Tibial artery (tissue), 4 donors: ENCODE results near the gene DOCK8.

Experiments used
- DNase-seq, 2 donors: peaks; one replicate each; pipeline ENCODE4 v3.0.0-alpha.2; 2019
- H3K27ac ChIP-seq, 2 donors: fragments of 200-600 bp; sonication (generic) in 1 of 2; 1 replicate in 1 of 2; 2 replicates in 1 of 2; pipeline ENCODE4 v1.5.1; 2018 to 2019; ENCODE audit warnings: mild to moderate bottlenecking in 1 of 2
- H3K27me3 ChIP-seq, 2 donors: fragments of 200-600 bp; sonication (generic) in 1 of 2; one replicate each; pipeline versions ENCODE4 v1.5.1 to v1.6.0; 2016 to 2019
- H3K36me3 ChIP-seq, 3 donors: fragments of 200-600 bp; sonication (generic) in 2 of 3; one replicate each; pipeline ENCODE4 v1.5.1; 2016 to 2019; ENCODE audit warnings: mild to moderate bottlenecking in 2 of 3
- H3K4me1 ChIP-seq, 4 donors: fragments of 200-600 bp; sonication (generic) in 2 of 4; 1 replicate in 3 of 4; 2 replicates in 1 of 4; pipeline ENCODE4 v1.5.1; 2016 to 2019
- H3K4me3 ChIP-seq, 2 donors: fragments of 200-600 bp; sonication (generic) in 1 of 2; 1 replicate in 1 of 2; 2 replicates in 1 of 2; pipeline ENCODE4 v1.5.1; 2018 to 2019; ENCODE audit warnings: mild to moderate bottlenecking in 2 of 2
- H3K9me3 ChIP-seq, 3 donors: fragments of 200-600 bp; sonication (generic) in 1 of 3; one replicate each; pipeline ENCODE4 v1.5.1; 2016 to 2019
- CTCF ChIP-seq, 2 experiments: fragments of 200-600 bp in 1 of 2; fragments of 450-650 bp in 1 of 2; IDR thresholded peaks; one replicate each; pipeline ENCODE4 v1.5.1; 2017 to 2019; ENCODE audit warnings: antibody characterized with exemption in 2 of 2, mild to moderate bottlenecking in 1 of 2, moderate library complexity in 1 of 2
- intact Hi-C: fragments of 100-400 bp; cut with DNase I; formaldehyde crosslinking; loops from one replicate; pipeline ENCODE4 v1.15.0; 2023; ENCODE audit warnings: low total_unique reads

The DOCK8 gene

DNA sequence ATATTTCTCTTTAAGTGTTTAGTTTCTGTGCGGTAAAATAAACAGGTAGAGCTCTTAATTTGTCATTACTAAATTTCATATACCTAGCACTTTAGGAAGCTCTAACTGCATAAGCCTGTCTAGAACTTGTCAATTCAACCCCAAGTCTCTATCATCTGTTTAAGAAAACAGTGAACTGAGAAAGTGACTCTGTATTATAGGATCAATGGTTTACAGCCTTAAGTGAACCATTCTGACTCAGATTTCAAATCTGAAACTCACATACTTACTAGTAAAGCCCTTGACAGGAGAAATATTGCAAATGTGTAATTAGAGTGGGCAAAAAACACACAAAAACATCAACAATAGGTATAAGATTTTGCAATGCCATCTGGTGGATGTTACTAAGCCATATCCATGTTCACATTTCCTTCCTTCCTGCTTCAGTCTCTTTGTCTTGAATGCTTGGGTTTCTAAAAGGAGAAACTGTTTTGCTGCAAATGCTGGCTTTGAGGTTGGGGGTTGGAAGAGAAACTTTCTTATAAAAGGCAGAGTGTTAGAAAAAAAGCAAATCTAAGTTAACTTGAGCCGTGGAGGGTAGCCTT, 101.8 kb downstream of the DOCK8 start:
- no peak overlapping the region for H3K4me3 ChIP-seq
- no peak for TF ChIP-seq CTCF (IDR thresholded peaks at IDR 0.05)

DNA sequence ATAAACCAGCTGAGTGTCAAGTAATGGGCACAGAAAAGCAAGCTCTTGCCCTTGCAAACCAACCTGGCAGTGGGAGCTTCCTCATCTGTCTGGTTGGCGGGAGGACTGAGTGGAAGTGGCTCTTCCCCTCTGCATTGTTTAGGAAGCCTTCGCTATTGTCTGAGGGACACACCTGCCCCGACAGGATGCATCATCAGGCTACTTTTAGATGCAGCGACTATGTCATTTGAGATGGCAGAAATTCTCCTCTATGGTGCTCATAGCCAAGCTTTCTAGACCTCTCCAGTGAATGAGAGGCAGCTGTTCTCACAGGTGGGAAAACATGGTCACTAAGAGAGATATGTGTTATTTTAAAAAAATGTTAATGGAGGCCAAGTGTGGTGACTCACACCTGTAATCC, 104.0 kb downstream of the DOCK8 start:
- no peak overlapping the region for H3K4me3 ChIP-seq
- intact Hi-C loops = no loop called here
- H3K27ac ChIP-seq = no peak overlapping the region
- H3K27me3 ChIP-seq = no peaks in the 10 kb centered on the region
- H3K4me1 ChIP-seq = no peaks in the 10 kb centered on the region
- no peak for DNase-seq
- H3K9me3 ChIP-seq = no peaks in the 10 kb centered on the region
- H3K36me3 ChIP-seq = no peaks in the 10 kb centered on the region
- no peak for TF ChIP-seq CTCF (IDR thresholded peaks at IDR 0.05)

More for the DNA sequence above, 101.8 kb downstream of the DOCK8 start:
- Histone ChIP-seq H3K27ac (no peak overlapping the region), H3K27me3 (no peaks in the 10 kb centered on the region), H3K4me1 (no peaks in the 10 kb centered on the region), H3K36me3 (no peaks in the 10 kb centered on the region), H3K9me3 (no peaks in the 10 kb centered on the region)
- DNase-seq = no peak
- intact Hi-C loops = no loop called here

GRCh38 chr9:324971-325370, 110.3 kb downstream of the DOCK8 start:
- Histone ChIP-seq H3K4me1 (no peaks in the 10 kb centered on the region), H3K27me3 (no peaks in the 10 kb centered on the region), H3K36me3 (no peaks in the 10 kb centered on the region), H3K4me3 (no peak overlapping the region), H3K9me3 (no peaks in the 10 kb centered on the region), H3K27ac (no peak overlapping the region)
- intact Hi-C loops = no loop called here
- DNase-seq = no peak
- TF ChIP-seq CTCF (IDR thresholded peaks at IDR 0.05) = no peak

GRCh38 chr9:326667-327066, 112.0 kb downstream of the DOCK8 start:
- DNase-seq = no peak
- H3K9me3 ChIP-seq = no peaks in the 10 kb centered on the region
- TF ChIP-seq CTCF (IDR thresholded peaks at IDR 0.05) = no peak
- H3K4me3 ChIP-seq = no peak overlapping the region
- H3K36me3 ChIP-seq = no peaks in the 10 kb centered on the region
- no peaks in the 10 kb centered on the region for H3K4me1 ChIP-seq
- no peak overlapping the region for H3K27ac ChIP-seq
- intact Hi-C loops = no loop called here
- H3K27me3 ChIP-seq = no peaks in the 10 kb centered on the region

DNA sequence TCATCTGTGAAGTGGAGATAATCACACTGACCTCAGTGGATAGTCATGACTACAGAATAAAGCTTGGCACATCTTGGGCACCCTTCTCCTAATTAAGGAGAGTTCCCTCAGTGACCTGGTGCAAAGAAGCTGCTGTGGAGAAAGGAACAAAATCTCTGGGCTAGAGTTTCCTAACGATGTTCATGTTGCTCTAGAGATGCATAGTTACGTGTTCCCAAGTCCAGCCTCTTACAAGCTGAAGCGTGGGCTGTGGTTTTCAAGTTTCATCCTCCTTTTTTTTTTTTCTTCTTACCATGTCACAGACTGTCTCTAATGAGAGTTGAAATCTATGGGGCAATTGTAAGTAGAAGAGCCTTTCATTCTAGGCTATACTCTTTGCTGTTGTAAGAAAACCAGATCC, 113.8 kb downstream of the DOCK8 start:
- intact Hi-C loops = no loop called here
- no peaks in the 10 kb centered on the region for H3K4me1 ChIP-seq
- H3K4me3 ChIP-seq = no peak overlapping the region
- no peak for TF ChIP-seq CTCF (IDR thresholded peaks at IDR 0.05)
- no peaks in the 10 kb centered on the region for H3K9me3 ChIP-seq
- H3K27me3 ChIP-seq = no peaks in the 10 kb centered on the region
- DNase-seq = no peak
- H3K36me3 ChIP-seq = no peaks in the 10 kb centered on the region
- no peak overlapping the region for H3K27ac ChIP-seq

DNA sequence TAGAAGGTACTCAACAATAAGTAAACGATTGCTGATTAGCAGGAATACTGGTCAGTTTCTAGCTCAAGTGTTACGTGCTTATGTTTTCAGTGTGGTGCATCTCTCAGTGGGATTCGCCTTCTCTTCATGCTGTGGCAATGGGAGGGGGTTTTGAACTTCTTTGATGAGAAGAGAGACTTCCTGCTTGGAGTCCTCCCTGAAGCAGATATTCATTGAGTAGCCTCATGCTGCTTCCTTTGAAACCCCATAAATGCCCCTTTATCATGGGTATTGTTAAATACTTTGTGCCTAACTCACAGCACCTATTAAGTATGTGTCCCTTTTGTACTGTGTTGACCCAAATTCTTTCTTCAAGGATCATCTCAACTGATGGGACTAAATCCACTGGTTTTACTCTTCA, 116.5 kb downstream of the DOCK8 start:
- no peaks in the 10 kb centered on the region for H3K9me3 ChIP-seq
- DNase-seq = no peak
- H3K27ac ChIP-seq = no peak overlapping the region
- H3K27me3 ChIP-seq = no peaks in the 10 kb centered on the region
- no peak for TF ChIP-seq CTCF (IDR thresholded peaks at IDR 0.05)
- H3K4me1 ChIP-seq = peaks cover 0 to 10% (median 2%) of the 10 kb centered on the region in 4 donors
- H3K4me3 ChIP-seq = no peak overlapping the region
- no peaks in the 10 kb centered on the region for H3K36me3 ChIP-seq
- intact Hi-C loops = no loop called here
